ENCODE measurements around the gene TOR1B. TPM values are rescaled to one million over a fixed set of nuclear protein-coding genes. Genes with fewer than 3 reads are reported as not detected.
A peak's percentile ranks its signal among the peaks of the same experiment; 100 is the strongest.

Gene TOR1B
- total and polyA plus RNA-seq, 4 donors: 12.8 to 31.9 (median 17.8) TPM

- TF ChIP-seq FOXA2 (IDR thresholded peaks at IDR 0.05) (no peak), CTCF (IDR thresholded peaks at IDR 0.05; ENCODE audit: low read depth, low read length, missing input control) (no peak), RXRA (IDR thresholded peaks at IDR 0.05) (no peak), FOXA1 (IDR thresholded peaks at IDR 0.05) (no peak), EGR1 (IDR thresholded peaks at IDR 0.05; ENCODE audit: low read depth in 2 of 2) (no peak), TAF1 (conservative IDR thresholded peaks at IDR 0.05) (no peak)
- H3K27ac ChIP-seq (ENCODE audit: low read depth in 1 of 2, low read length in 2 of 2): no peak overlapping the region
- no peaks in the 10 kb centered on the region for H3K9me3 ChIP-seq (ENCODE audit: control insufficient read depth in 4 of 4, low read length in 3 of 4)
- H3K4me3 ChIP-seq (ENCODE audit: low read depth in 1 of 3, low read length in 3 of 3): no peak overlapping the region
- no peak for DNase-seq (ENCODE audit: low spot score)
- H3K27me3 ChIP-seq (ENCODE audit: control insufficient read depth in 4 of 4, insufficient read depth in 4 of 4, low read length in 3 of 4): no peaks in the 10 kb centered on the region
- no peak overlapping the region for H3K9ac ChIP-seq (ENCODE audit: low read depth in 1 of 2, low read length in 2 of 2)
- no peaks in the 10 kb centered on the region for H3K36me3 ChIP-seq (ENCODE audit: control insufficient read depth in 4 of 4, insufficient read depth in 3 of 4, low read depth in 1 of 4, low read length in 3 of 4)
- WGBS: 85% methylated on average over 8 of the region's 8 CpGs
- no peaks in the 10 kb centered on the region for H3K4me1 ChIP-seq (ENCODE audit: control insufficient read depth in 4 of 4, insufficient read depth in 4 of 4, low read length in 3 of 4)
Observed at GRCh38 chr9:129776566-129776937, 26.4 kb upstream of the TOR1B start.

GRCh38 chr9:129776938-129777768 is 25.8 kb upstream of the TOR1B start:
- 50% methylated on average over 16 of the region's 16 CpGs for WGBS
- DNase-seq (ENCODE audit: low spot score): no peak
- Histone ChIP-seq H3K9ac (ENCODE audit: low read depth in 1 of 2, low read length in 2 of 2) (no peak overlapping the region), H3K9me3 (ENCODE audit: control insufficient read depth in 4 of 4, low read length in 3 of 4) (no peaks in the 10 kb centered on the region), H3K27ac (ENCODE audit: low read depth in 1 of 2, low read length in 2 of 2) (peak overlapping the region in 1 of 2 donors; percentile 42), H3K36me3 (ENCODE audit: control insufficient read depth in 4 of 4, insufficient read depth in 3 of 4, low read depth in 1 of 4, low read length in 3 of 4) (no peaks in the 10 kb centered on the region), H3K4me3 (ENCODE audit: low read depth in 1 of 3, low read length in 3 of 3) (no peak overlapping the region), H3K27me3 (ENCODE audit: control insufficient read depth in 4 of 4, insufficient read depth in 4 of 4, low read length in 3 of 4) (no peaks in the 10 kb centered on the region), H3K4me1 (ENCODE audit: control insufficient read depth in 4 of 4, insufficient read depth in 4 of 4, low read length in 3 of 4) (no peaks in the 10 kb centered on the region)
- no peak for TF ChIP-seq REST (IDR thresholded peaks at IDR 0.05)
- peak; percentile 56 to 74 for TF ChIP-seq JUND (IDR thresholded peaks at IDR 0.05)

- no peaks in the 10 kb centered on the region for H3K9me3 ChIP-seq (ENCODE audit: control insufficient read depth in 4 of 4, low read length in 3 of 4)
- no peaks in the 10 kb centered on the region for H3K36me3 ChIP-seq (ENCODE audit: control insufficient read depth in 4 of 4, insufficient read depth in 3 of 4, low read depth in 1 of 4, low read length in 3 of 4)
- no peaks in the 10 kb centered on the region for H3K27me3 ChIP-seq (ENCODE audit: control insufficient read depth in 4 of 4, insufficient read depth in 4 of 4, low read length in 3 of 4)
- 78% methylated on average over 11 of the region's 11 CpGs for WGBS
- no peak overlapping the region for H3K9ac ChIP-seq (ENCODE audit: low read depth in 1 of 2, low read length in 2 of 2)
- H3K27ac ChIP-seq (ENCODE audit: low read depth in 1 of 2, low read length in 2 of 2): peak overlapping the region in 1 of 2 donors; percentile 42
- no peaks in the 10 kb centered on the region for H3K4me1 ChIP-seq (ENCODE audit: control insufficient read depth in 4 of 4, insufficient read depth in 4 of 4, low read length in 3 of 4)
- DNase-seq (ENCODE audit: low spot score): no peak
- H3K4me3 ChIP-seq (ENCODE audit: low read depth in 1 of 3, low read length in 3 of 3): no peak overlapping the region
- TF ChIP-seq CTCF (IDR thresholded peaks at IDR 0.05; ENCODE audit: low read depth, low read length, missing input control): no peak
- no peak for TF ChIP-seq ZBTB33 (IDR thresholded peaks at IDR 0.05)
- no peak for TF ChIP-seq EGR1 (IDR thresholded peaks at IDR 0.05; ENCODE audit: low read depth in 2 of 2)
- no peak for TF ChIP-seq RXRA (IDR thresholded peaks at IDR 0.05)
- TF ChIP-seq YY1 (IDR thresholded peaks at IDR 0.05): no peak
- TF ChIP-seq FOXA2 (IDR thresholded peaks at IDR 0.05): no peak
- no peak for TF ChIP-seq SP1 (IDR thresholded peaks at IDR 0.05)
- no peak for TF ChIP-seq TAF1 (conservative IDR thresholded peaks at IDR 0.05)
- TF ChIP-seq NR2F2 (IDR thresholded peaks at IDR 0.05): no peak
- no peak for TF ChIP-seq ATF3 (IDR thresholded peaks at IDR 0.05)
- TF ChIP-seq FOXA1 (IDR thresholded peaks at IDR 0.05): no peak
- no peak for TF ChIP-seq JUND (IDR thresholded peaks at IDR 0.05)
Observed at GRCh38 chr9:129777769-129778130, 25.2 kb upstream of the TOR1B start.

Data from liver (tissue), 9 donors.